HepG2 (cell line): Measurements from ENCODE around the gene TEKT2.

ENCODE experiments used
- CREB1 ChIP-seq, 2 experiments: fragments of 450-650 bp in 1 of 2; IDR thresholded peaks; 2 replicates each; pipeline ENCODE4 v1.6.1; 2016 to 2017; ENCODE audit warnings: control low read depth in 1 of 2, mild to moderate bottlenecking in 1 of 2, missing compliant biosample characterization in 1 of 2, missing genetic modification characterization in 1 of 2
- KDM5A ChIP-seq: fragments of 200-600 bp; sonication (generic); IDR thresholded peaks from 2 replicates; pipeline ENCODE4 v1.7.0; 2018; ENCODE audit warnings: antibody characterized with exemption, mild to moderate bottlenecking, low read length, borderline replicate concordance

- no peak for TF ChIP-seq CREB1 (IDR thresholded peaks at IDR 0.05)
- no peak for TF ChIP-seq CREB1 (CRISPR knock-in tag; IDR thresholded peaks at IDR 0.05)
- no peak for TF ChIP-seq KDM5A
Measured at GRCh38 chr1:36125129-36125991, 41.5 kb downstream of the TEKT2 start, which contains the start of gene COL8A2.
